ENCODE measurements around the gene CRIP3. TPM values are rescaled to one million over a fixed set of nuclear protein-coding genes. Genes with fewer than 3 reads are reported as not detected.

The CRIP3 gene
- total RNA-seq, 2 donors from 2014 or later: 1.5 TPM; not detected in 1

DNA sequence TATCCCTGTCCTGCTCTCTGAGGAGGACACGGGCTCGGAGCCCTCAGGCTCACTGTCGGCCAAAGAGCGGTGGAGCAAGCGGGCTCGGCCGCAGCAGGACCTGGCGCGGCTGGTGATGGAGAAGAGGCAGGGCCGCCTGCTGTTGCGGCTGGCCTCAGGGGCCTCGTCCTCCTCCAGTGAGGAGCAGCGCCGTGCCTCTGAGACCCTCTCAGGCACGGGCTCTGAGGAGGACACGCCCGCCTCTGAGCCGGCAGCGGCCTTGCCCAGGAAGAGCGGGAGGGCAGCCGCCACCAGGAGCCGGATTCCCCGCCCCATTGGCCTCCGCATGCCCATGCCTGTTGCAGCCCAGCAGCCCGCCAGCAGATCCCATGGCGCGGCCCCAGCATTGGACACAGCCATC, 24.7 kb downstream of the CRIP3 start:
- no peaks in the 10 kb centered on the region for H3K9me3 ChIP-seq
- no peaks in the 10 kb centered on the region for H3K36me3 ChIP-seq
- TF ChIP-seq, protein P1, sequence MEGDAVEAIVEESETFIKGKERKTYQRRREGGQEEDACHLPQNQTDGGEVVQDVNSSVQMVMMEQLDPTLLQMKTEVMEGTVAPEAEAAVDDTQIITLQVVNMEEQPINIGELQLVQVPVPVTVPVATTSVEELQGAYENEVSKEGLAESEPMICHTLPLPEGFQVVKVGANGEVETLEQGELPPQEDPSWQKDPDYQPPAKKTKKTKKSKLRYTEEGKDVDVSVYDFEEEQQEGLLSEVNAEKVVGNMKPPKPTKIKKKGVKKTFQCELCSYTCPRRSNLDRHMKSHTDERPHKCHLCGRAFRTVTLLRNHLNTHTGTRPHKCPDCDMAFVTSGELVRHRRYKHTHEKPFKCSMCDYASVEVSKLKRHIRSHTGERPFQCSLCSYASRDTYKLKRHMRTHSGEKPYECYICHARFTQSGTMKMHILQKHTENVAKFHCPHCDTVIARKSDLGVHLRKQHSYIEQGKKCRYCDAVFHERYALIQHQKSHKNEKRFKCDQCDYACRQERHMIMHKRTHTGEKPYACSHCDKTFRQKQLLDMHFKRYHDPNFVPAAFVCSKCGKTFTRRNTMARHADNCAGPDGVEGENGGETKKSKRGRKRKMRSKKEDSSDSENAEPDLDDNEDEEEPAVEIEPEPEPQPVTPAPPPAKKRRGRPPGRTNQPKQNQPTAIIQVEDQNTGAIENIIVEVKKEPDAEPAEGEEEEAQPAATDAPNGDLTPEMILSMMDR (IDR thresholded peaks at IDR 0.05): no peak
- no peak for DNase-seq (ENCODE audit: low spot score)
- H3K4me3 ChIP-seq: no peak overlapping the region
- H3K4me1 ChIP-seq: no peaks in the 10 kb centered on the region
- H3K27ac ChIP-seq: no peak overlapping the region
- H3K27me3 ChIP-seq: no peaks in the 10 kb centered on the region

DNA sequence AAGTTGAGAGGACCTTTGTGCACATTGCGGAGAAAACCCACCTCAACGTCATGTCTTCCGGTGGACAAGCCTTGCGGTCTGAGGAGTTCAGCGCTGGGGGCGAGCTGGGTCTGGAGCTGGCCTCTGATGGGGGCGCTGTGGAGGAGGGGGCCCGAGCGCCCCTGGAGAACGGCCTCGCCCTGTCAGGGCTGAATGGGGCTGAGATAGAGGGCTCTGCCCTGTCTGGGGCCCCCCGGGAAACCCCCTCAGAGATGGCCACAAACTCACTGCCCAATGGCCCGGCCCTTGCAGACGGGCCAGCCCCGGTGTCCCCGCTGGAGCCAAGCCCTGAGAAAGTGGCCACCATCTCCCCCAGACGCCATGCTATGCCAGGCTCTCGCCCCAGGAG, 25.1 kb downstream of the CRIP3 start:
- H3K4me1 ChIP-seq: no peaks in the 10 kb centered on the region
- H3K27me3 ChIP-seq: no peaks in the 10 kb centered on the region
- TF ChIP-seq, protein P1 (IDR thresholded peaks at IDR 0.05): no peak
- H3K27ac ChIP-seq: no peak overlapping the region
- no peaks in the 10 kb centered on the region for H3K36me3 ChIP-seq
- DNase-seq (ENCODE audit: low spot score): no peak
- H3K4me3 ChIP-seq: no peak overlapping the region
- H3K9me3 ChIP-seq: no peaks in the 10 kb centered on the region

- Histone ChIP-seq H3K4me1 (no peaks in the 10 kb centered on the region), H3K36me3 (no peaks in the 10 kb centered on the region), H3K27ac (no peak overlapping the region), H3K27me3 (no peaks in the 10 kb centered on the region), H3K4me3 (no peak overlapping the region), H3K9me3 (no peaks in the 10 kb centered on the region)
- DNase-seq (ENCODE audit: low spot score): no peak
- TF ChIP-seq, protein P1 (IDR thresholded peaks at IDR 0.05): no peak
These were observed 25.8 kb downstream of the CRIP3 start for GRCh38 chr6:43282636-43283513.

- TF ChIP-seq, protein P1 (IDR thresholded peaks at IDR 0.05): no peak
- Histone ChIP-seq H3K9me3 (no peaks in the 10 kb centered on the region), H3K4me1 (no peaks in the 10 kb centered on the region), H3K27me3 (no peaks in the 10 kb centered on the region), H3K36me3 (no peaks in the 10 kb centered on the region), H3K27ac (no peak overlapping the region), H3K4me3 (no peak overlapping the region)
- no peak for DNase-seq (ENCODE audit: low spot score)
These were observed 26.6 kb downstream of the CRIP3 start for GRCh38 chr6:43282060-43282459.

GRCh38 chr6:43280234-43280633, 28.4 kb downstream of the CRIP3 start:
- Histone ChIP-seq H3K4me1 (peaks cover 0 to 12% of the 10 kb centered on the region in 2 donors), H3K9me3 (no peaks in the 10 kb centered on the region), H3K4me3 (no peak overlapping the region), H3K27ac (no peak overlapping the region), H3K36me3 (no peaks in the 10 kb centered on the region), H3K27me3 (peaks cover 0 to 7% of the 10 kb centered on the region in 2 donors)
- TF ChIP-seq, protein P1 (IDR thresholded peaks at IDR 0.05): no peak
- DNase-seq (ENCODE audit: low spot score): no peak

Data from right atrium auricular region (tissue), 2 donors.